ENCODE measurements around the gene ARID2. TPM values are rescaled to one million over a fixed set of nuclear protein-coding genes. Genes with fewer than 3 reads are reported as not detected.

ARID2 gene
- total RNA-seq, 4 donors from 2014 or later, result 22.9 to 39.9 (median 33.8) TPM

GRCh38 chr12:45831590-45831989 is 102.1 kb downstream of the ARID2 start:
- no peak for DNase-seq
- Histone ChIP-seq H3K27ac (no peak overlapping the region), H3K4me3 (no peak overlapping the region), H3K27me3 (no peaks in the 10 kb centered on the region), H3K4me1 (peaks cover 0 to 14% (median 4%) of the 10 kb centered on the region in 4 donors), H3K9me3 (peaks cover 0 to 4% of the 10 kb centered on the region in 2 donors), H3K36me3 (peaks cover 0 to under 1% (median 0%) of the 10 kb centered on the region in 4 donors)
- intact Hi-C loops (cut with DNase I; ENCODE audit: low total_unique reads), result no loop called here
- TF ChIP-seq POLR2A (IDR thresholded peaks at IDR 0.05) (no peak), POLR2AphosphoS5 (IDR thresholded peaks at IDR 0.05) (no peak)
- in situ Hi-C loops (cut with MboI; ENCODE audit: low pct_ligation_motif_present in 1 of 4, low pct_unique_long_range_greater_than_20kb in 1 of 4, low sequenced_read_pairs in 3 of 4), result no loop called here
- WGBS, 2 donors (ENCODE audit: low coverage in 1 of 2), result 97 to 100% methylated on average over 2 of the region's 2 CpGs

- Histone ChIP-seq H3K27me3 (no peaks in the 10 kb centered on the region), H3K9me3 (peaks cover 0 to 4% of the 10 kb centered on the region in 2 donors), H3K4me1 (peaks cover 0 to 14% (median 4%) of the 10 kb centered on the region in 4 donors), H3K4me3 (no peak overlapping the region), H3K27ac (peak overlapping the region in 1 of 4 donors; percentile 18), H3K36me3 (peaks cover 0 to 17% (median 0%) of the 10 kb centered on the region in 4 donors)
- DNase-seq, result no peak
- intact Hi-C loops (cut with DNase I; ENCODE audit: low total_unique reads), result no loop called here
- TF ChIP-seq POLR2AphosphoS5 (IDR thresholded peaks at IDR 0.05) (no peak), CTCF (IDR thresholded peaks at IDR 0.05) (no peak), EP300 (IDR thresholded peaks at IDR 0.05; ENCODE audit: low read depth) (no peak), POLR2A (IDR thresholded peaks at IDR 0.05) (no peak)
- in situ Hi-C loops (cut with MboI; ENCODE audit: low pct_ligation_motif_present in 1 of 4, low pct_unique_long_range_greater_than_20kb in 1 of 4, low sequenced_read_pairs in 3 of 4), result no loop called here
Measured at GRCh38 chr12:45833401-45833800, 103.9 kb downstream of the ARID2 start.

- 83 to 96% methylated on average over 1 of the region's 1 CpG for WGBS, 2 donors (ENCODE audit: low coverage in 1 of 2)
- Histone ChIP-seq H3K4me1 (peaks cover 0 to 14% (median 4%) of the 10 kb centered on the region in 4 donors), H3K4me3 (no peak overlapping the region), H3K27ac (no peak overlapping the region), H3K9me3 (peaks cover 0 to 4% of the 10 kb centered on the region in 2 donors), H3K27me3 (no peaks in the 10 kb centered on the region), H3K36me3 (peaks cover 0 to 29% (median 5%) of the 10 kb centered on the region in 4 donors)
- TF ChIP-seq CTCF (IDR thresholded peaks at IDR 0.05) (no peak), EP300 (IDR thresholded peaks at IDR 0.05; ENCODE audit: low read depth) (no peak), POLR2A (IDR thresholded peaks at IDR 0.05) (no peak), POLR2AphosphoS5 (IDR thresholded peaks at IDR 0.05) (no peak)
- DNase-seq, result no peak
- in situ Hi-C loops (cut with MboI; ENCODE audit: low pct_ligation_motif_present in 1 of 4, low pct_unique_long_range_greater_than_20kb in 1 of 4, low sequenced_read_pairs in 3 of 4) (no loop called here), intact Hi-C loops (cut with DNase I; ENCODE audit: low total_unique reads) (no loop called here)
Measured at GRCh38 chr12:45834809-45835208, 105.3 kb downstream of the ARID2 start.

GRCh38 chr12:45839917-45840316 is 110.4 kb downstream of the ARID2 start:
- TF ChIP-seq EP300 (IDR thresholded peaks at IDR 0.05; ENCODE audit: low read depth) (no peak), CTCF (IDR thresholded peaks at IDR 0.05) (no peak), POLR2A (IDR thresholded peaks at IDR 0.05) (no peak), POLR2AphosphoS5 (IDR thresholded peaks at IDR 0.05) (no peak)
- Histone ChIP-seq H3K4me1 (no peaks in the 10 kb centered on the region), H3K27ac (no peak overlapping the region), H3K9me3 (no peaks in the 10 kb centered on the region), H3K4me3 (no peak overlapping the region), H3K36me3 (peaks cover 0 to 38% (median 8%) of the 10 kb centered on the region in 4 donors), H3K27me3 (no peaks in the 10 kb centered on the region)
- in situ Hi-C loops (cut with MboI; ENCODE audit: low pct_ligation_motif_present in 1 of 4, low pct_unique_long_range_greater_than_20kb in 1 of 4, low sequenced_read_pairs in 3 of 4), result no loop called here
- intact Hi-C loops (cut with DNase I; ENCODE audit: low total_unique reads), result no loop called here
- 96 to 100% methylated on average over 1 of the region's 1 CpG for WGBS, 2 donors (ENCODE audit: low coverage in 1 of 2)
- DNase-seq, result no peak

GRCh38 chr12:45849289-45849688 is 119.8 kb downstream of the ARID2 start:
- DNase-seq, result no peak
- no peak overlapping the region for H3K27ac ChIP-seq
- no peak overlapping the region for H3K4me3 ChIP-seq
- TF ChIP-seq POLR2A (IDR thresholded peaks at IDR 0.05), result no peak
- no peak for TF ChIP-seq CTCF (IDR thresholded peaks at IDR 0.05)
- TF ChIP-seq POLR2AphosphoS5 (IDR thresholded peaks at IDR 0.05), result no peak
- TF ChIP-seq EP300 (IDR thresholded peaks at IDR 0.05; ENCODE audit: low read depth), result no peak
- in situ Hi-C loops (cut with MboI; ENCODE audit: low pct_ligation_motif_present in 1 of 4, low pct_unique_long_range_greater_than_20kb in 1 of 4, low sequenced_read_pairs in 3 of 4), result no loop called here
- H3K9me3 ChIP-seq, result no peaks in the 10 kb centered on the region
- intact Hi-C loops (cut with DNase I; ENCODE audit: low total_unique reads), result no loop called here
- H3K36me3 ChIP-seq, result peaks cover 0 to 41% (median 13%) of the 10 kb centered on the region in 4 donors
- H3K27me3 ChIP-seq, result no peaks in the 10 kb centered on the region
- 76 to 79% methylated on average over 3 of the region's 3 CpGs for WGBS, 2 donors (ENCODE audit: low coverage in 1 of 2)
- H3K4me1 ChIP-seq, result no peaks in the 10 kb centered on the region

All from transverse colon (tissue), 4 donors.